Adrenal gland (tissue), 19 donors: ENCODE measurements around the gene ADPRM. TPM values are rescaled to one million over a fixed set of nuclear protein-coding genes. Genes with fewer than 3 reads are reported as not detected.

Experiments
- DNase-seq, 7 donors: peaks; one replicate each; pipeline ENCODE4 v3.0.0-alpha.2; 2019 to 2020
- H3K27ac ChIP-seq, 5 donors: fragments of 200-600 bp; sonication (generic) in 4 of 5; 1 replicate in 3 of 5; 2 replicates in 2 of 5; pipeline versions ENCODE4 v1.5.1 to v1.8.0; 2016 to 2020; ENCODE audit warnings: mild to moderate bottlenecking in 1 of 5
- H3K27me3 ChIP-seq: fragments of 200-600 bp; 2 replicates; pipeline ENCODE4 v1.8.0; 2021
- H3K36me3 ChIP-seq, 2 donors: fragments of 200-600 bp; replicated peaks in 1 of 2; 1 replicate in 1 of 2; 2 replicates in 1 of 2; pipeline versions ENCODE4 v1.5.1 to v1.8.0; 2018 to 2022
- H3K4me1 ChIP-seq, 2 donors: fragments of 200-600 bp; replicated peaks in 1 of 2; 1 replicate in 1 of 2; 2 replicates in 1 of 2; pipeline versions ENCODE4 v1.5.1 to v1.8.0; 2018 to 2021
- H3K4me3 ChIP-seq, 4 donors: fragments of 200-600 bp; sonication (generic) in 3 of 4; one replicate each; pipeline ENCODE4 v1.5.1; 2016 to 2018
- H3K9me3 ChIP-seq, 3 donors: fragments of 200-600 bp; sonication (generic) in 1 of 3; replicated peaks in 1 of 3; 1 replicate in 2 of 3; 2 replicates in 1 of 3; pipeline versions ENCODE4 v1.5.1 to v1.8.0; 2016 to 2021
- CTCF ChIP-seq, 6 experiments: fragments of 450-650 bp in 4 of 6; fragments of 200-600 bp in 2 of 6; sonication (generic) in 1 of 6; IDR thresholded peaks; 1 replicate in 5 of 6; 2 replicates in 1 of 6; pipeline versions ENCODE4 v1.5.1 to v1.8.0; 2016 to 2021; ENCODE audit warnings: antibody characterized with exemption in 6 of 6, mild to moderate bottlenecking in 2 of 6, moderate library complexity in 1 of 6
- POLR2A ChIP-seq, 2 donors: fragments of 450-650 bp; IDR thresholded peaks; one replicate each; pipeline ENCODE4 v1.6.1; 2017; ENCODE audit warnings: antibody characterized with exemption in 2 of 2, mild to moderate bottlenecking in 2 of 2, moderate library complexity in 1 of 2
- WGBS, 4 donors: extraction: QIAGEN DNeasy Blood & Tissue Kit in 2 of 4; methylation state at CpG; one replicate each; pipeline versions ENCODE4 v1.1.5 to v1.1.7; 2013 to 2017; 5-methylcytosine and 5-hydroxymethylcytosine counted together
- intact Hi-C, 2 donors: fragments of 100-400 bp; cut with DNase I; formaldehyde crosslinking; loops; one replicate each; pipeline versions ENCODE4 v1.14.1 to v1.15.0; 2022 to 2023
- long read RNA-seq, 10 donors: library from polyadenylated mRNA in 3 of 10; unstranded in 2 of 10; stranded (forward) in 1 of 10; transcript quantifications; one replicate each; pipeline ENCODE4 v2.0.0 and lab custom pipeline, GENCODE V29; 2021 to 2026
- polyA plus RNA-seq, 3 donors: library from polyadenylated mRNA; stranded (reverse); fragments of 200-250 nt in 2 of 3; fragments of 350-450 nt in 1 of 3; fragmentation: Illumina TruSeq in 1 of 3; extraction: RNeasy Lipid Tissue Mini Kit (QIAGEN cat#74804) in 1 of 3; gene quantifications; one replicate each; pipeline ENCODE4 v1.2.3, GENCODE V29; 2013 to 2014
- total RNA-seq, 9 donors: library from RNA; depleted of rRNA in 4 of 9; stranded (reverse); fragments of >200 nt in 4 of 9; fragments of 120-200 nt in 1 of 9; fragmentation: NEBNext Ultra II Directional in 1 of 9; extraction: Animal tissue kit (Norgen Biotek cat#: 25700) in 1 of 9; gene quantifications; one replicate each; pipeline versions ENCODE4 v1.1.0 to v1.2.4, GENCODE V29; 2013 to 2023
- donor health status: healthy with polysubstance abuse.
- donor health status: Bipolar disorder and iron deficiency.
- donor health status: DM: yes; HTN: yes; CAD: no.
- donor health status: DM: no; HTN: no; CAD: no.
- donor health status: DM: no; HTN: no; CAD: no.
- donor health status: DM: yes; HTN: yes; CAD: no.

Gene ADPRM
- total RNA-seq (10 to 100 TPM in 2 of 9 donors, 1 to 10 TPM in 7; 3.8 to 12.1 (median 8.3) TPM), polyA plus RNA-seq (10 to 100 TPM in 1 of 3 donors, 1 to 10 TPM in 2; 7.5 to 11.1 (median 8.2) TPM)
- long read RNA-seq, donor 1, partial matches to known transcripts = 0 of 2 reads
- long read RNA-seq, donor 1, other reads (novel, unspliced or antisense) = 0 of 2 reads
- long read RNA-seq, donor 2, partial matches to known transcripts = 0 of 2 reads
- long read RNA-seq, donor 2, other reads (novel, unspliced or antisense) = 0 of 2 reads
- long read RNA-seq, donor 3, partial matches to known transcripts = 0 of 8 reads
- long read RNA-seq, donor 3, other reads (novel, unspliced or antisense) = 6 of 8 reads
- long read RNA-seq, donor 4, partial matches to known transcripts = 1 of 6 reads
- long read RNA-seq, donor 4, other reads (novel, unspliced or antisense) = 1 of 6 reads
- long read RNA-seq, donor 5, partial matches to known transcripts = 4 of 11 reads
- long read RNA-seq, donor 5, other reads (novel, unspliced or antisense) = 1 of 11 reads
- long read RNA-seq, donor 6, transcript ADPRM-201 (4 exons, 1,209 nt) = major isoform, 6 of 11 reads
- long read RNA-seq, donor 6, partial matches to known transcripts = 2 of 11 reads
- long read RNA-seq, donor 6, other reads (novel, unspliced or antisense) = 2 of 11 reads
- long read RNA-seq, donor 7, partial matches to known transcripts = 0 of 11 reads
- long read RNA-seq, donor 7, other reads (novel, unspliced or antisense) = 10 of 11 reads
- long read RNA-seq, donor 8, partial matches to known transcripts = 0 of 1 reads
- long read RNA-seq, donor 8, other reads (novel, unspliced or antisense) = 0 of 1 reads
- long read RNA-seq, donor 9, partial matches to known transcripts = 12 of 14 reads
- long read RNA-seq, donor 9, other reads (novel, unspliced or antisense) = 0 of 14 reads
- long read RNA-seq, donor 10 = 0 reads

DNA sequence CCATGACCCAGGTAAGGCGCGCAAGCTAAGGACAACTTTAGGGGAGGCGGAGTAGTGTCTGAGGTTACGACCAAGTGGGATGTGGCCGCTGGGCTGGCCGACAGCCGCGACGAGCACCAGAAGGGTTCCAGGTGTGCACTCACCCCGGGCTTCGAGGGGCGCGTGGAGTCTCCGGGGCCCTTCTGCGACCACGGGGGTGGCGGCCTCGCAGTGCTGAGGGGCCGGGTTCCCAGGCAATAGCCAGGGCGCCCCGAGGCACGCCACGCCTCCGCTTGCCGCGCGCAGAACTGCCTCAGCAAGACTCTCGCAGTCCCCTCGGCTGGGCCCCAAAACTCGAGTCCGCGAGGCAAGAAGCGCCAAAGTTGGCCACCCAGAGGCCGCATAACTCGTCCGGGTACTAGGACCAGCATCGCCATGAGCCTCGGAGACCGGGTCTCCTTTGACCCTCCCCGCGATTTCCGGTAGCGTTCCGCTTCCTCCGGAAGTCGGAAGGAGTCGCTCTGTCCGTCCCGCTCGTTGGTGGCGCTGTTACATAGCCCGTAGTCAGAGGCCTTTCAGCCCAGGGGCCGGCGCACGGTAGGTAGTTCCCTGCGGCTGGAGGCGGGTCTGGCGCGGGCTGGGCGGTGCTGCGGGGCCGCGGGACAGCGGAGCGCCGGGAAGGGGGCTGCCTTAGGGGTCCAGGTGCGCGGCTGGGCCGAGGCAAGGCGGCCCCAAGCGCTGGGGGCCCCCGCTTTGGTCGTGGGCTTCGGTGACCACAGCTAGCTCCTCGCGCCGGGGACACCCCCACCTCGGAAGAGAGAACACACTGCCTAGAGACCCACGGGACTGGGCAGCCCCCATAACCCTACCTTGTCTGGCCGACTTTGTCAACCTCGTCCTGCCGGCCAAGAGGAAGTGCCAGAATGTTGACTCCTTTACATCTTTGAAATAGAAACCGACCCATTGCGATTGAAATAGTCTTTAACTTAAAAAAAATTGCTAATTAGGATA lies at the start of gene ADPRM, which contains the start of gene SCO1:
ADPRM (plus strand) TSS at position 503 of the 990 bp plus-strand sequence. CDS start 7,333 bp downstream, outside the sequence.
SCO1 (minus strand) TSS at position 442 of the 990 bp plus-strand sequence; CDS start at position 416, 26 bp downstream.
- WGBS, 4 donors = 0 to 1% (median 0%) methylated on average over 12 to 84 of the region's 84 CpGs
- intact Hi-C loops = no loop called here
- TF ChIP-seq CTCF (IDR thresholded peaks at IDR 0.05) = peak in 5 of 6 experiments; percentile 14 to 45 (median 29)
- peak; percentile 79 to 96 for TF ChIP-seq POLR2A (IDR thresholded peaks at IDR 0.05)
- Histone ChIP-seq H3K27me3 (no peaks in the 10 kb centered on the region), H3K27ac (peak within 1 kb of the TSS; percentile 49 to 95 (median 91)), H3K4me1 (peaks cover 7 to 20% of the 10 kb centered on the region in 2 donors), H3K36me3 (peaks cover 0 to 28% of the 10 kb centered on the region in 2 donors), H3K4me3 (peak within 1 kb of the TSS; percentile 68 to 84 (median 76)), H3K9me3 (no peaks in the 10 kb centered on the region)
- peak; percentile 92 to 96 (median 95) for DNase-seq

DNA sequence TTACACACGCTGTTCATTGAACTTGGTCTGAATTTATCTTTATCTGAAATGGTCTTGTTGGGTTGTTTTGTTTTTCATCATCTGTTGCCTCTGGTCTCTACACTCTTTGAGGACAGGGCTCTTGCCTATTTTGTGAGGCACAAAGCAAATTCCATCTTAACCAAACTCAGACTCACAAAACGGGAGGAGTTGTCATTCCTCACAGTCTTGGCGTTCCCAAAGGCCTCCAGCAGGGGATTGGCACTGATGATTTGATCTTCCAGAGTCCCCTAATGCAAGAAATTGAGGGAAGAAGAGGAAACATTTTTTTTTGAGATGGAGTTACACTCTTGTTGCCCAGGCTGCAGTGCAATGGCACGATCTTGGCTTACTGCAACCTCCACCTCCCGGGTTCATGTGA lies 49.0 kb upstream of the ADPRM start:
- no peaks in the 10 kb centered on the region for H3K9me3 ChIP-seq
- TF ChIP-seq CTCF (IDR thresholded peaks at IDR 0.05) (no peak), POLR2A (IDR thresholded peaks at IDR 0.05) (no peak)

DNA sequence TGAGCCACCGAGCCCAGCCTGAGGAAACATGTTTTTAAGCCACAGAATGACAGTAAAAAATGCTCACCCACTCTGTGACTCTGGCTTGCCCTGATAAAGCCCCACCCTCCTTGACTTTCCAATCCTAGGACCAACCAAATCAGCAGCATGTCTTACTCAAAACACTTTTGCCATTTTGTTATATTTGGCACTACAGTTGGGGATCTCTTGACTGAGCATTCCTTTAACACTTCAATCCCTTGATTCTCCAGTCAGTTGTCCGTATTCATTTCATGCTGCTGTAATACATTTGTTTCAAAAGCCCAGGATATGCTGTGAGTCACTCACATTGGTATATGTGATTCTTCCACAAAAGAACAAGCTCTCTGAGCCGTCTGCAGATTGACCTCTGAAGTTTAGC lies 48.4 kb upstream of the ADPRM start:
- Histone ChIP-seq H3K4me1 (no peaks in the 10 kb centered on the region), H3K9me3 (no peaks in the 10 kb centered on the region), H3K27ac (no peak overlapping the region), H3K36me3 (no peaks in the 10 kb centered on the region), H3K27me3 (no peaks in the 10 kb centered on the region), H3K4me3 (no peak overlapping the region)
- DNase-seq = no peak
- 71 to 86% (median 81%) methylated on average over 3 of the region's 3 CpGs for WGBS, 4 donors
- TF ChIP-seq CTCF (IDR thresholded peaks at IDR 0.05) = no peak
- no peak for TF ChIP-seq POLR2A (IDR thresholded peaks at IDR 0.05)
- intact Hi-C loops = loop anchor here in 1 of 2 donors (10.0 kb wide), 1 partner anchor 196 kb away; no protein-coding TSS in a partner anchor

More for the DNA sequence above, 49.0 kb upstream of the ADPRM start:
- no peaks in the 10 kb centered on the region for H3K36me3 ChIP-seq
- no peaks in the 10 kb centered on the region for H3K27me3 ChIP-seq
- H3K4me1 ChIP-seq = no peaks in the 10 kb centered on the region
- no peak overlapping the region for H3K27ac ChIP-seq
- 88 to 95% (median 89%) methylated on average over 5 of the region's 5 CpGs for WGBS, 4 donors
- intact Hi-C loops = loop anchor here in 1 of 2 donors (10.0 kb wide), 1 partner anchor 196 kb away; no protein-coding TSS in a partner anchor
- no peak overlapping the region for H3K4me3 ChIP-seq
- DNase-seq = no peak
